Left renal cortex interstitium (tissue), 4 donors: ENCODE data around the gene TP73. TPM values are rescaled to one million over a fixed set of nuclear protein-coding genes. Genes with fewer than 3 reads are reported as not detected.

Experiments
- DNase-seq, 4 donors: peaks; one replicate each; pipeline ENCODE4 v3.0.0-alpha.2; 2013; ENCODE audit warnings: low read depth in 4 of 4, low spot score in 2 of 4, missing footprints in 1 of 4
- polyA plus RNA-seq, 4 donors: library from polyadenylated mRNA; unstranded; fragments of 120-200 nt; gene quantifications; one replicate each; pipeline ENCODE4 v1.2.1, GENCODE V29; 2013; ENCODE audit not compliant: insufficient read length in 4 of 4

The TP73 gene
- polyA plus RNA-seq, 4 donors: 0.51 to 1.4 (median 0.67) TPM

DNA sequence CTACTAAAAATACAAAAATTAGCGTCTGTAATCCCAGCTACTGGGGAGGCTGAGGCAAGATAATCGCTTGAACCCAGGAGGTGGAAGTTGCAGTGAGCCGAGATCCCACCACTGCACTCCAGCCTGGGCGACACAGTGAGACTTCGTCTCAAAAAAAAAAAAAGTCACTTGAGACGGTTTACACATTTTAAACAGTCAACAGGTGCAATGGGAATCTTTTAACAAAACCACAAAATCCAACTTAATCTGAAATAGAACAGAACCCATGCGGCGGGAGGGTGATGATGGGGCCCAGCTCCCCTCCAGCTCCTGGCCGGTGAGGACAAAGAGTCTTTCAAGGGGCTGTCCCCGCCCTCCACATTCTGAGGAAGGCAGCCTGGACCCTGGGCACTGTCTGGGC, 48.3 kb downstream of the TP73 start:
- DNase-seq: no peak

- no peak for DNase-seq
Measured at GRCh38 chr1:3702528-3702927, 50.2 kb downstream of the TP73 start.

DNA sequence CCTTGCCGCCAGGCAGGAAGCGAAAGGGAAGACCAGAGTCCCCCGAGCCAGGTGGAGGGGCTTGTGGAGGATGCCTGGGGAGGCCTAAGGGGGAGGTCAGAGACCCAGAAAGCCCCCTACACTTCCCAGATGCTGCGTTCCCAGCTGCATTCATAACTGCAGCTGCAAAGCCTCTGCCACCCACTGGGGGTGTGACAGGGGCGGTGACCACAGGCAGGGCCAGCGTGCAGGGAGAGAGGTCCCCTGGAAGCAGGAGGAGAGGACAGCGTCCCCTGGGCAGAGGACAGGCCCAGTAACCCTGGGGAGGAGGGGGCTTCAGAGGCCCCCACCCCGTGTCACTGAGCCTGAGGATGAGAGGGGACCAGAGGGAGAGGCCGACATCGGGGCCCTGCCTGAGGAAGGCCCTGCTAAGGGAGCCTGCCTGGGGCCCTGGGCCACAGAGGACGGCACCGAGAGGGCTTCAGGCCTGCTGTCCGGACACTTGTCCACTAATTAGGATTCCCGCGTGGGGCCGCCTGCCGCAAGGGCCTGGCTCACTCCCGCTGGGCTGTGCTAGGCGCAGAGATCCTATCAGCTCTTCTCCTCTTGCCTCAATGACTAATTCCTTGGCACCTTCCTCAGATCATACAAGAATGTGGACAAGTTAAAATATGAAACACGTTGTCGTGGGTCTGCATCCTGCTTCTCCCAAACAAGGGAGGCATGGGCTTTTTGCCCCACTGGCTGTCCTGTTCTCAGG, 50.8 kb downstream of the TP73 start:
- DNase-seq: no peak

DNA sequence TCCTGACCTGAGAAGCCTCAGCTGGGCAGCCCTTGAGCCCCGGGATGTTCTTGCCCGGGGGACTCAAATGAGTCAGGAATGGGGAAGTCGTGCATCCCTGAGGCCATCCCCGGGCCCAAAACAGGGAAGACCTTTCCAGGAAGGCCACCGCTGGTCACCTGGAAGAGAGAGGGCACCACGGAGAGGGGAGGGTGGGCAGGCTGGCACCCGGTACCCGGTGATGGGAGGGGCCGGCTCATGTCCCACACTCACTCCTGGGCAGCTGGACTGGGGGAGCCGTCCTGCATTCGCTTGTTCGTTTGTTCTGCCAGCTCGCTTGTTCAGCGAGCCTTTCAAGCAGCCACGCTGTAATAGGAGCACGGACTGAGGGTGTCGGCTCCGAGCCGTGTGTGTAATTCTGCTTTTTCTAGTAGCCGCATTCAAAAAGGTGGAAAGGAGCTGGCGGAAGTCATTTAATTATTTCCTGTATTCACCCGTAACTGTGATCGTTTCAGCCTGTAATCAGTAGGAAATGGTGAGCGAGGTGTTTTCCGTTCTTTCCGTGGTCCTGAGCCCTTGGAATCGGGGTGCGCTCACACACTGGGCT, 51.6 kb downstream of the TP73 start:
- no peak for DNase-seq

DNA sequence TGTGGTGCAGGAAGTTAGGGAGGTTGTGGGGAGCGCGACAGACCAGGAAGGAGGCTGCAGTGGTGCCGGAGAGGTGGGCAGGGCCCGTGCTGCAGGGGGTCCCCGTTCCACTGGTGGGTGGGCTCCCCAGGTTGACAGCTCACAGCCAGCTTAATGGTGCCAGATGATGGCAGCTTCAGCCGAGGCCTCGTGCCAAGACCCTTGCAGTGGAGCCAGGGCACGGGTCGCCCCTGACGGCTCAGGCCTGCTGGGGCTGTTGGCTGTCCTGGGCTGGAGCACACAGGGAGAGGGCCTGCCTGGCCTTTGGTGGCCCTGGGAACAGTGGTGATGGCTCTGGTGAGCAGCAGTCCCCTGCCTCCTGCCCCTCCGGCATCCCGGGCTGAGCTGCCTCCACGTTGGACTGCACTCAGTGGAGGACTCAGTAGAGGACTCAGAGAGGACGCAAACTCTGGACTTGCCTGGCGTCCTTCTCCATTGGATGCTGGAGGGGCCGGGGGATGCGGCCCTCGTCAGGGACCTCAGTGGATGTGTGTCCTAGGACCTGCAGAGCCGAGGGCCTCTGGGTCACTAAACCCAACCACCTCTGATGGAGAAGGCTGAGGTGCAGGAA, 53.1 kb downstream of the TP73 start:
- DNase-seq: no peak

DNA sequence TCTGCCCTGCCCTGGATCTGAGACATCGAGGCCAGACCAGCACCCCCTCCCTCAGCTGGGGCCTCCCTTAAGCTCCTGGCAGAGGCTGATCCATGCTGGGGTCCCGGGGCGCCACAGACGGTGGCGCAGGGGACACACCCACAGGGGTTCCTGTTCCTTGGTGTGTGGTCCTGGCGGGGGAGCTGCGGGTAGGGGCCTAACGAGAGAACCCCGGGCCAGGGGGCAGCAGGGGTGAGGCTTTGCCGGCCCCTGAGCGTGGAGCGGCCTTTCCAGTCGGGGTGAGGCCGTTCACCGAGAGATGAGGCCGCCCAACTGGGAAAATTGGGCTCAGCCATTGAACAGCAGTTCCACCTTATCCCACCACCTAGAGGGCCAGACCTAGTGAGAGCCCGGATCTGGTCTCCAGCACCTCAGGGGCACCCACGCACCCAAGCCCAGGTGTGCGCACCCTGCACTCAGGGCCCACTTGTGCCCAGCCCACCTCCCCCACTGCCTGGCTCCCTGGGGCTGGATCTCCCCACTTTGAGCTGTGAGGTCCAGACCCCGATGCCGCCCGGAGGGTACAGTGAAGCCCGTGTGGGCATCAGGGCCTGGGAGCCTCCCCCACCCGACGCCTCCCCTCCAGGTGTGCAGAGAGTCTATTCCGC, 54.5 kb downstream of the TP73 start:
- no peak for DNase-seq

GRCh38 chr1:3707298-3707938, 55.1 kb downstream of the TP73 start:
- DNase-seq: no peak

DNA sequence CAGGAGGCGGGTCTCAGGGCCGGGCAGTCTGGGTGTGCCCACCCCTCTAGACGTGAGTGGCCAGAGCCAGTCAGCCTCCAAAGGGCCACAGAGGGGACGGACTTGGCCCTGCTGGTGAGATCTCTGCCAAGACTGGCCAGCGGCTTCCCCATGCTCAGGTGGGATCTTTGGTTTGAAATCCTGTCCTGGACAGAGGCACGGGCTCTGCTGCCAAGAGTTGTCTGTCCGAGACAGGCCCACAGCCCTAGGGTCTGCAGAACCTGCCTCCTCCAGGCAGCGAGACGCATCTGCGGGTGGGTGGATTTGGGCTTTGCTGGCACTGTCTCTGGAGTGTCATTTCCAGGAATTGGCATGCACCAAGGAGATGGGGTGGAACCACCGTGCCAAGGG, 55.6 kb downstream of the TP73 start:
- DNase-seq: no peak

- no peak for DNase-seq
Measured at GRCh38 chr1:3708791-3709190, 56.5 kb downstream of the TP73 start.

DNA sequence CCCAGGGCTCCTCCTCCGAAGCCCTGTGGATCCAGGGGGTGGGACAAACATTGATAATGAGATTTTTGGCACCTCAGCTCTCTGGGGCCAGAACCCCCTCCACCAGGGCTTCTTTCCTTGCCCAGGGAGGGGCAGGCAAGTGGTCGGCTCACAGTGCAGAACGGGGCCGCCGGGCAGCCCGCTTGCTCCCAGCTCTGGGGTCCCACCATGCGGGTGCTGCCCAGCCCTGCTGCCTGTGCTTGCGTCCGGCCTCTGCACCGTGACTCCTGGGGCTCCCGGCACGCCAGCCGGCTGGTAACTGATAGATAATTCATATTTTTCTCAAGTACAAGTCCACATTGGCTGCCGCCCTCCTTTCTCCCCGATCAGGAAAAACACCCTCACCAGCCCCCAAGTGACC, 57.9 kb downstream of the TP73 start:
- DNase-seq: no peak

- no peak for DNase-seq
Measured at GRCh38 chr1:3711381-3711779, 59.1 kb downstream of the TP73 start.

DNA sequence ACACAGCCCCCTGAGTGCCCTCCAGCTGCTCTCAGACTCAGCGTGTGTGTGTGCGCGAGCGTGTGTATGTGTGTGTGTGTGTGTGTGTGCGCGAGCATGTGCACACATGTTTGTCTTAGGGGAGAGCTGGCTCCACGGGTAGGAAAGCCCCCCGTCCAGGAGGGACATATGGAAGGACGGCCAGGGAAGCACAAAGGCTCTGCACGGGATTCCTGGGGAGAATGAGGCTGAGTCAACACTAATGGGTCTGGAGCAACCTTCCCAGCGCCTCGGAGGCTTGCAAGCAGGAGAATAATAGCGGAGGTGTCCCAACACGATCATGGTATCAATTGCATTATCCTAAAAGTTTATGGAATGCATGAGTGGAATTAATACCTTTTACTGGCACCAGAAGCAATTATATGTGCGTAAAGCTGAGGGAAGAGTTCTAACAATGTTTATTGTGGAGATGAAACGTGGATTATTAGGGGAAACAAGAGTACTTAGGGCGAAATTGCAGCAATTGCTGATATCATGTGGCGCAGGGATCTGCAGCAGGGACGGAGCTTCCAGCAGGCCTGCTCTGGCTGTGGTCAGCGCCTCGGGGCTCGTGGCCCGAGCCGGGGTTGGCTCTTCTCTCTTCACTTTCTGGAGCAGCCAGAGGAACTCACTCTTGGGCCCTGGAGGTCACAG, 59.6 kb downstream of the TP73 start:
- no peak for DNase-seq

GRCh38 chr1:3712573-3713535, 60.5 kb downstream of the TP73 start:
- no peak for DNase-seq

- no peak for DNase-seq
Measured at GRCh38 chr1:3713840-3714239, 61.5 kb downstream of the TP73 start.

GRCh38 chr1:3714284-3714741, 62.0 kb downstream of the TP73 start:
- no peak for DNase-seq

GRCh38 chr1:3714814-3715213, 62.5 kb downstream of the TP73 start:
- DNase-seq: no peak

DNA sequence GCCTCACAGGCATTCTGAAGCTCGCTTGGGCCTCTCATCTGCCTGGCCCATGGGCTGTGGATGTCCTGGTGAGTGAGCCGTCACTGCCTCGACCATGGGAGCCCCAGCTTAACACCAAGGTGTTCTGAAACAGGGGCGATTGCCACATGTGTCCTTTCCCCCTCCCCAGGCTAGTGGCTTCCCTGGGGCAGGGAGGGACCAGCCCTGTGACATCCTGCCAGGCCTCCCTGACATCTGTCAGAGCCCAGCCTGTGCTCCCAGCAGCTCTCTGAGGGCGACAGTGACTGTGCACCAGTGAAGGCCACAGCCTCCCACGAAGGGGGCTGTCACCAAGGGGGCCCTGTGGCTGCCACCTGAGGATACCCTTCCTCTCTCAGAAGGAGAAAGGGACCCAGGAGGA, 64.0 kb downstream of the TP73 start:
- no peak for DNase-seq

DNA sequence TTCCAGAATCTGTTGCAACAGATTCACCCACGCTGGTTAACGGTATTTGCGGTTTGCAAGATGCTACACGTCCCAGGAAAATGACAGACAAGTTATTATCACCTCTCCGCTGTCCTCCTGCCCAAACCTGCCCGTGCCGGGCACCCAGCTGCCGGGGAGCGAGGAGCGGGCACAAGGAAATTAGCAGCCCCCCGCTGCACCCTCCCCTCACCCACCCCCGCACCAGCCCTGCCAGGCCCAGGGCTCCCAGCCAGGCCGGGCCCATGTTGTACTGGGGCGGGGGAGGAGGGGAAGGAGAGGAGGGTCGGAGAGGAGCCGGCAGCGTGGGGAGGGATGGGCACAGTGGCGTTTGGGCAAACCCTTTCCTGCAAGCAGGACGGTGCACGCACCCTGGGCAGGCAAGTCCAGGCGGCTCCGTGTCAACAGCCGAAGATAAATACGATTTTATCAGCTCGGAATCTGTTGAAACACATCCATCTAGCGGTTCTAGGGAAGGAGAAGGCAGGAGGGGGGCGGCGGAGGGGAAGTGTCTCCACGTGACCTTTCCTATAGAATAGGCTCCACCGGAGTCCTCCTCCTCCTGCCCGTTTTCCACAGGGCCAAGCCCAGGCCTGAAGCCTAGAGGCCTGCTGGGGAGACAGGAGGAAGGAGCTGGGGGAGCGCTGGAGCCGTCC, 64.9 kb downstream of the TP73 start:
- DNase-seq: no peak
